CD14-positive monocyte (primary cell): ENCODE data around the gene OGDHL. TPM values are rescaled to one million over a fixed set of nuclear protein-coding genes. Genes with fewer than 3 reads are reported as not detected.

Experiments
- DNase-seq, 3 donors: peaks; one replicate each; pipeline ENCODE4 v3.0.0-alpha.2; 2011 to 2022
- H2AFZ ChIP-seq: 2 replicates; pipeline ENCODE4 v1.6.0; 2012; ENCODE audit warnings: mild to moderate bottlenecking, low read depth, low read length, inconsistent platforms; ENCODE audit not compliant: insufficient read depth, poor library complexity, severe bottlenecking
- H3K27ac ChIP-seq, 2 donors: 1 replicate in 1 of 2; 2 replicates in 1 of 2; pipeline ENCODE4 v1.5.1; 2012 to 2013; ENCODE audit warnings: low read length in 2 of 2, control low read depth in 1 of 2, inconsistent platforms in 1 of 2, low read depth in 1 of 2, mild to moderate bottlenecking in 1 of 2
- H3K27me3 ChIP-seq, 2 donors: one replicate each; pipeline versions ENCODE4 v1.6.0 to v1.6.1; 2011 to 2013; ENCODE audit warnings: low read length in 2 of 2; ENCODE audit not compliant: control insufficient read depth in 2 of 2, insufficient read depth in 2 of 2
- H3K36me3 ChIP-seq, 2 donors: replicated peaks in 1 of 2; 1 replicate in 1 of 2; 2 replicates in 1 of 2; pipeline versions ENCODE4 v1.5.1 to v1.6.1; 2012 to 2013; ENCODE audit warnings: low read length in 2 of 2, control low read depth in 1 of 2, inconsistent platforms in 1 of 2, mild to moderate bottlenecking in 1 of 2; ENCODE audit not compliant: insufficient read depth in 2 of 2, control insufficient read depth in 1 of 2
- H3K4me1 ChIP-seq, 2 donors: 1 replicate in 1 of 2; 2 replicates in 1 of 2; pipeline versions ENCODE4 v1.5.1 to v1.6.1; 2012 to 2013; ENCODE audit warnings: low read length in 2 of 2, control low read depth in 1 of 2, inconsistent platforms in 1 of 2, mild to moderate bottlenecking in 1 of 2, moderate library complexity in 1 of 2; ENCODE audit not compliant: insufficient read depth in 2 of 2, control insufficient read depth in 1 of 2
- H3K4me2 ChIP-seq: replicated peaks from 2 replicates; pipeline ENCODE3; 2012; ENCODE audit warnings: low read length, moderate library complexity, mild to moderate bottlenecking; ENCODE audit not compliant: poor library complexity, severe bottlenecking; ENCODE audit errors: extremely low read depth
- H3K4me3 ChIP-seq, 3 experiments: fragments of 200-600 bp in 1 of 3; sonication (generic) in 1 of 3; replicated peaks in 1 of 3; 1 replicate in 2 of 3; 2 replicates in 1 of 3; pipeline ENCODE4 v1.5.1; 2011 to 2013; ENCODE audit warnings: low read length in 3 of 3, mild to moderate bottlenecking in 3 of 3, control low read depth in 2 of 3, low read depth in 2 of 3, inconsistent platforms in 1 of 3, moderate library complexity in 1 of 3
- H3K79me2 ChIP-seq: 2 replicates; pipeline ENCODE4 v1.6.0; 2012; ENCODE audit warnings: mild to moderate bottlenecking, control low read depth, inconsistent platforms, low read length, moderate library complexity; ENCODE audit not compliant: insufficient read depth
- H3K9ac ChIP-seq: 2 replicates; pipeline ENCODE4 v1.6.0; 2017; ENCODE audit warnings: low read length, mild to moderate bottlenecking; ENCODE audit not compliant: insufficient read depth, poor library complexity, severe bottlenecking
- H3K9me3 ChIP-seq, 2 donors: replicated peaks in 1 of 2; 1 replicate in 1 of 2; 2 replicates in 1 of 2; pipeline versions ENCODE4 v1.5.1 to v1.6.1; 2012 to 2013; ENCODE audit warnings: low read length in 2 of 2, control low read depth in 1 of 2; ENCODE audit not compliant: control insufficient read depth in 1 of 2, insufficient read depth in 1 of 2
- H4K20me1 ChIP-seq: 2 replicates; pipeline ENCODE4 v1.6.0; 2012; ENCODE audit warnings: mild to moderate bottlenecking, low read length, control low read depth, moderate library complexity; ENCODE audit not compliant: insufficient read depth
- H3K27ac Mint-ChIP-seq, 7 donors: one replicate each; pipeline ENCODE4 v1.8.0; 2020; ENCODE audit warnings: mild to moderate bottlenecking in 7 of 7, mixed read lengths in 7 of 7, moderate library complexity in 6 of 7, inconsistent platforms in 2 of 7
- H3K27me3 Mint-ChIP-seq, 3 donors: one replicate each; pipeline ENCODE4 v1.8.0; 2021 to 2022; ENCODE audit warnings: low read depth in 3 of 3, mild to moderate bottlenecking in 3 of 3, mixed read lengths in 3 of 3, moderate library complexity in 3 of 3, inconsistent platforms in 1 of 3
- H3K36me3 Mint-ChIP-seq, 2 donors: one replicate each; pipeline ENCODE4 v1.8.0; 2020; ENCODE audit warnings: mixed read lengths in 2 of 2, inconsistent platforms in 1 of 2, mild to moderate bottlenecking in 1 of 2
- H3K4me1 Mint-ChIP-seq: one replicate; pipeline ENCODE4 v1.8.0; 2020; ENCODE audit warnings: mild to moderate bottlenecking, mixed read lengths
- H3K4me3 Mint-ChIP-seq, 2 donors: one replicate each; pipeline ENCODE4 v1.8.0; 2020; ENCODE audit warnings: mild to moderate bottlenecking in 2 of 2, mixed read lengths in 2 of 2, moderate library complexity in 1 of 2
- H3K9me3 Mint-ChIP-seq, 7 donors: one replicate each; pipeline ENCODE4 v1.8.0; 2020 to 2022; ENCODE audit warnings: mixed read lengths in 7 of 7, mild to moderate bottlenecking in 6 of 7, moderate library complexity in 6 of 7, inconsistent platforms in 2 of 7
- WGBS: methylation state at CpG from one replicate; pipeline ENCODE4 v1.1.5; 2013; ENCODE audit warnings: missing lambda C conversion rate; ENCODE audit not compliant: insufficient coverage; 5-methylcytosine and 5-hydroxymethylcytosine counted together
- intact Hi-C, 2 donors: fragments of 100-400 bp; cut with micrococcal nuclease; formaldehyde crosslinking; loops; one replicate each; pipeline versions ENCODE4 v1.15.0 to v1.15.1; 2023
- polyA plus RNA-seq, 3 donors: library from polyadenylated mRNA; depleted of rRNA in 1 of 3; unstranded in 2 of 3; stranded (reverse) in 1 of 3; fragments of 300-500 nt in 2 of 3; fragments of >200 nt in 1 of 3; fragmentation: Illumina TruSeq in 2 of 3; gene quantifications; 1 replicate in 2 of 3; 2 replicates in 1 of 3; pipeline ENCODE4 v1.2.3, GENCODE V29; 2012 to 2021
- TF ChIP-seq, protein P1 (sequence below): fragments of 200-600 bp; IDR thresholded peaks from one replicate; pipeline ENCODE4 v1.8.0; 2022; ENCODE audit warnings: antibody characterized with exemption, mild to moderate bottlenecking

OGDHL gene
- polyA plus RNA-seq, 3 donors: not detected

DNA sequence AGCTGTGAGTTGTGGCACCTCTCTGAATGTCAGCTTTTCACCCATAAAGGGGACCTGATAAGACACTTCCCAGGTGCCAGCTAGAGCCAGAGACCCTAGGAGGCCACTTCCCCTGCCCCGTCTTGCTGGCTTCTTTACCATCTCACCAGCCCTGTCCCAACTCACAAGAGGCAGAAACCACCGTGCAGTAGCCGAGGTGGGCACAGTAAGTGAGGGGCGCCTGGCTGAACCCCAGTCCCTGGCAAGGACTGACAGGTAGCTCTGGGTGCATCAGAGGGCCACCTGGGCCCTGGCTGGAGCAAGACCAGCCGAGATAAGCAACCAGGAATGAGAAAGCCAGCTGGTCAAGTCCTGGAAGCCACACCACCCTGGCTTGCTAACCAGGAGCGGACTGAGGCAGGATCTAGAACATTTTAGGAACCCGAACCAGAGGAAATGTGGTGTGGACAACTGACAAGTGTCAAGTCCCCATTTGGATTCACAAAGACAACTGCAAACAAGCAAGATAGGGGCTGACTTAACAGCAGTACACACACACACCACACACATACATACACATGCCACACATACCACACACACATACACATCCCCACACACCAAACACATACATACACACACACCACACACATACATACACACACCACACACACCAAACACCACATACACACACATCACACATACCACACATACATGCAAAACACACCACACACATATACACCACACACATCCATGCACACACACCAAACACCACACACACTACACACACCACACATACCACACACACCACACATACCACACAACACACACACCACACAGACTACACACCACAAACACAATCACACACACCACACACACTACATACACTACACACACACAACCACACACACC, 20.8 kb downstream of the OGDHL start:
- Histone ChIP-seq H3K4me3 (no peak overlapping the region), H3K9me3 (no peaks in the 10 kb centered on the region), H3K36me3 (no peaks in the 10 kb centered on the region), H3K4me2 (no peak overlapping the region), H4K20me1 (no peaks in the 10 kb centered on the region), H3K27ac (no peak overlapping the region), H3K79me2 (no peaks in the 10 kb centered on the region), H2AFZ (no peak overlapping the region), H3K9ac (no peak overlapping the region), H3K4me1 (no peaks in the 10 kb centered on the region), H3K27me3 (no peaks in the 10 kb centered on the region)
- Mint-ChIP-seq H3K9me3 (peaks cover 0 to 3% (median 0%) of the 10 kb centered on the region in 7 donors), H3K36me3 (no peaks in the 10 kb centered on the region), H3K4me3 (no peak overlapping the region), H3K27me3 (peaks cover 0 to 2% (median 1%) of the 10 kb centered on the region in 3 donors), H3K4me1 (no peaks in the 10 kb centered on the region), H3K27ac (peak overlapping the region in 1 of 7 donors; percentile 30)
- 74% methylated on average over 4 of the region's 7 CpGs for WGBS
- TF ChIP-seq, protein P1, sequence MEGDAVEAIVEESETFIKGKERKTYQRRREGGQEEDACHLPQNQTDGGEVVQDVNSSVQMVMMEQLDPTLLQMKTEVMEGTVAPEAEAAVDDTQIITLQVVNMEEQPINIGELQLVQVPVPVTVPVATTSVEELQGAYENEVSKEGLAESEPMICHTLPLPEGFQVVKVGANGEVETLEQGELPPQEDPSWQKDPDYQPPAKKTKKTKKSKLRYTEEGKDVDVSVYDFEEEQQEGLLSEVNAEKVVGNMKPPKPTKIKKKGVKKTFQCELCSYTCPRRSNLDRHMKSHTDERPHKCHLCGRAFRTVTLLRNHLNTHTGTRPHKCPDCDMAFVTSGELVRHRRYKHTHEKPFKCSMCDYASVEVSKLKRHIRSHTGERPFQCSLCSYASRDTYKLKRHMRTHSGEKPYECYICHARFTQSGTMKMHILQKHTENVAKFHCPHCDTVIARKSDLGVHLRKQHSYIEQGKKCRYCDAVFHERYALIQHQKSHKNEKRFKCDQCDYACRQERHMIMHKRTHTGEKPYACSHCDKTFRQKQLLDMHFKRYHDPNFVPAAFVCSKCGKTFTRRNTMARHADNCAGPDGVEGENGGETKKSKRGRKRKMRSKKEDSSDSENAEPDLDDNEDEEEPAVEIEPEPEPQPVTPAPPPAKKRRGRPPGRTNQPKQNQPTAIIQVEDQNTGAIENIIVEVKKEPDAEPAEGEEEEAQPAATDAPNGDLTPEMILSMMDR: no peak
- intact Hi-C loops: no loop called here
- DNase-seq: no peak

DNA sequence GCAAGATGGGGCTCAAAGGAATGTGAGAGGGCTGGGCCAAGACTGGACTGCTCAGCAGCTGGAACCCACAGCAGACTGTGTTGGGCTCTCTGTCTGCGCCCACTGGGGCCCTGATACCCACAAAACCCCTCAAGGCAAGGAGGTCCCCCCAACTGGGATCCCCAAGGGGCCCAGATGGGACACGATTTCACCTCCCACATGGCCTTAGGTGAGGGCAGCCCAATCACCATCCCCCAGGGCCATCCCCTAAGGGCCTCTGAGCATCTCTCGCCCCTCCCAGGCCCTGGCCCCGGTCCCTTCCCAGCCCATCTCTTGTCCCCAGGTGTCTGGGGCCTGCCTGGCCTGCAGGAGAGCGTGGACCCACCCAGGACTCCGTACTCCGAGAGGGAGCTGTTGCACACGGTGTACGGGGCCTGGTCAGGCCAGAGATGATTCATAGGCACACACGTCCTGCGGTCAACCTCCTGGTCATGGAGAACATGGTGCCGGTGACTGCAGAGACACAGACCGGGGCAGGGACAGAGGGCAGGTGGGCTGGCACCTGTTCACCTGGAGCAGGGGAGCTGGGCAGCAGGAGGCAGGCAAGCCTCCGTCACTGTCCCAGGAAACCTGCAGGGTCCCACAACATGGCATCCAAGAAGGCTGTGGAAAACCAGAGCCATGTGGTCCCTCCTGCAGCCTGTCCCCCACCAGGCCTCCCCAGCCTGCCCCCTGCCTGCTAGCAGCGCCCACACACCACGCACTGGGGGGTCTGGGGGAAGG, 21.6 kb downstream of the OGDHL start:
- Histone ChIP-seq H3K79me2 (no peaks in the 10 kb centered on the region), H3K27me3 (no peaks in the 10 kb centered on the region), H3K4me1 (no peaks in the 10 kb centered on the region), H4K20me1 (no peaks in the 10 kb centered on the region), H3K4me2 (no peak overlapping the region), H3K4me3 (no peak overlapping the region), H3K9me3 (no peaks in the 10 kb centered on the region), H3K27ac (no peak overlapping the region), H3K36me3 (no peaks in the 10 kb centered on the region), H2AFZ (no peak overlapping the region), H3K9ac (no peak overlapping the region)
- Mint-ChIP-seq H3K27me3 (peaks cover 0 to 2% (median 1%) of the 10 kb centered on the region in 3 donors), H3K4me1 (no peaks in the 10 kb centered on the region), H3K4me3 (no peak overlapping the region), H3K9me3 (peaks cover 0 to 3% (median 0%) of the 10 kb centered on the region in 7 donors), H3K27ac (no peak overlapping the region), H3K36me3 (no peaks in the 10 kb centered on the region)
- 95% methylated on average over 13 of the region's 16 CpGs for WGBS
- peak in 1 of 3 donors; percentile 3 for DNase-seq
- TF ChIP-seq, protein P1: no peak
- intact Hi-C loops: no loop called here
